HCT116 (cell line): Measurements from ENCODE around the gene MYO10. TPM values are rescaled to one million over a fixed set of nuclear protein-coding genes. Genes with fewer than 3 reads are reported as not detected.

Source experiments
- ATAC-seq: fragments of 200-7000 bp; cut with Tn5 transposase; 2 replicates; pipeline ENCODE4 v1.9.1; 2020; ENCODE audit warnings: mild to moderate bottlenecking, moderate library complexity
- BruUV-seq: library from RNA; stranded (reverse); fragments of 400-500 nt; replicated peaks from 2 replicates; lab custom pipeline; 2021; lab: Mats Ljungman, UMichigan
- CTCF ChIA-PET: fragments of 300-600 bp; sonication (Branson Sonifier 250); formaldehyde crosslinking; loops from one replicate; lab custom pipeline; 2021; ENCODE audit warnings: antibody characterized with exemption; lab: Charles Lee
- POLR2A ChIA-PET: fragments of 300-600, 350-600 bp; sonication (Branson Sonifier 250); formaldehyde crosslinking; loops from one replicate; lab custom pipeline; 2021; ENCODE audit warnings: antibody characterized with exemption; lab: Charles Lee
- RAD21 ChIA-PET, 2 experiments: fragments of 300-600 bp; sonication (Branson Sonifier 250); formaldehyde crosslinking; loops; one replicate each; lab custom pipeline; 2023; ENCODE audit warnings: low total read pairs in 2 of 2; ENCODE audit not compliant: uncharacterized antibody in 2 of 2, unreplicated experiment in 2 of 2, low non-redundant PET in 1 of 2; lab: Charles Lee
- DNase-seq: peaks from one replicate; pipeline ENCODE4 v3.0.0-alpha.2; 2010; ENCODE audit warnings: low read depth, low spot score
- H2AFZ ChIP-seq: fragments of 200-600 bp; shearing (Covaris generic), sonication (generic); 2 replicates; pipeline ENCODE4 v1.6.1; 2017; ENCODE audit warnings: low read depth, mixed run types, mixed read lengths, antibody characterized with exemption, low read length; ENCODE audit not compliant: poor library complexity, severe bottlenecking
- H3K27ac ChIP-seq: 2 replicates; pipeline ENCODE4 v1.5.1; 2012; ENCODE audit warnings: low read depth, low read length
- H3K27me3 ChIP-seq: fragments of 200-600 bp; sonication (generic); 2 replicates; pipeline ENCODE4 v1.6.1; 2016; ENCODE audit warnings: mixed run types, low read length, mixed read lengths; ENCODE audit not compliant: insufficient read depth
- H3K36me3 ChIP-seq, 2 experiments: fragments of 200-500 bp in 1 of 2; fragments of 200-600 bp in 1 of 2; sonication (Bioruptor generic) in 1 of 2; sonication (generic) in 1 of 2; 2 replicates each; pipeline versions ENCODE4 v1.5.1 to v1.6.1; 2014 to 2016; ENCODE audit warnings: low read length in 2 of 2, inconsistent platforms in 1 of 2, mixed read lengths in 1 of 2, mixed run types in 1 of 2; ENCODE audit not compliant: insufficient read depth in 2 of 2, control insufficient read depth in 1 of 2
- H3K4me1 ChIP-seq, 2 experiments: fragments of 200-600 bp in 1 of 2; sonication (generic) in 1 of 2; 2 replicates each; pipeline versions ENCODE4 v1.5.1 to v1.6.1; 2012 to 2017; ENCODE audit warnings: low read length in 2 of 2, inconsistent platforms in 1 of 2, mild to moderate bottlenecking in 1 of 2, mixed read lengths in 1 of 2, mixed run types in 1 of 2, moderate library complexity in 1 of 2; ENCODE audit not compliant: insufficient read depth in 2 of 2, control insufficient read depth in 1 of 2
- H3K4me2 ChIP-seq: fragments of 200-600 bp; sonication (generic); 2 replicates; pipeline ENCODE4 v1.6.1; 2017; ENCODE audit warnings: mixed run types, low read length, mixed read lengths
- H3K4me3 ChIP-seq, 2 experiments: fragments of 200-600 bp in 1 of 2; sonication (generic) in 1 of 2; replicated peaks in 1 of 2; 2 replicates each; pipeline ENCODE4 v1.5.1; 2011 to 2016; ENCODE audit warnings: low read length in 2 of 2, control low read depth in 1 of 2, low read depth in 1 of 2, mild to moderate bottlenecking in 1 of 2, mixed read lengths in 1 of 2, mixed run types in 1 of 2
- H3K79me2 ChIP-seq: fragments of 200-600 bp; sonication (generic); 2 replicates; pipeline ENCODE4 v1.6.1; 2017; ENCODE audit warnings: mild to moderate bottlenecking, mixed run types, low read length, moderate library complexity, mixed read lengths; ENCODE audit not compliant: insufficient read depth
- H3K9ac ChIP-seq: fragments of 200-600 bp; sonication (generic); 2 replicates; pipeline ENCODE4 v1.6.1; 2016; ENCODE audit warnings: low read length, mixed read lengths
- H3K9me2 ChIP-seq: fragments of 200-600 bp; sonication (generic), shearing (Covaris generic); 2 replicates; pipeline ENCODE4 v1.6.1; 2017; ENCODE audit warnings: mixed run types, mild to moderate bottlenecking, moderate library complexity; ENCODE audit not compliant: insufficient read depth
- H3K9me3 ChIP-seq, 2 experiments: fragments of 200-500 bp in 1 of 2; fragments of 200-600 bp in 1 of 2; sonication (Bioruptor generic) in 1 of 2; sonication (generic) in 1 of 2; 2 replicates each; pipeline ENCODE4 v1.6.1; 2014 to 2017; ENCODE audit warnings: low read length in 2 of 2, mixed read lengths in 2 of 2, inconsistent platforms in 1 of 2, low read depth in 1 of 2, mild to moderate bottlenecking in 1 of 2, mixed run types in 1 of 2, moderate library complexity in 1 of 2; ENCODE audit not compliant: control insufficient read depth in 1 of 2, insufficient read depth in 1 of 2
- H4K20me1 ChIP-seq: fragments of 200-600 bp; sonication (generic), shearing (Covaris generic); 2 replicates; pipeline ENCODE4 v1.6.1; 2017; ENCODE audit warnings: mixed run types, mild to moderate bottlenecking, moderate library complexity; ENCODE audit not compliant: insufficient read depth
- ATF3 ChIP-seq: IDR thresholded peaks from 2 replicates; pipeline ENCODE4 v1.6.1; 2012
- CBX3 ChIP-seq: IDR thresholded peaks from 2 replicates; pipeline ENCODE4 v1.6.1; 2012; ENCODE audit warnings: low read depth
- CEBPB ChIP-seq: IDR thresholded peaks from 2 replicates; pipeline ENCODE4 v1.6.1; 2012; ENCODE audit warnings: low read depth
- CTCF ChIP-seq, 3 experiments: fragments of 200-600 bp in 1 of 3; sonication (generic) in 1 of 3; IDR thresholded peaks in 2 of 3; conservative IDR thresholded peaks in 1 of 3; 2 replicates each; pipeline ENCODE4 v1.5.1; 2012 to 2017; ENCODE audit warnings: low read depth in 2 of 3, low read length in 2 of 3, antibody characterized with exemption in 1 of 3, borderline replicate concordance in 1 of 3, control low read depth in 1 of 3, mild to moderate bottlenecking in 1 of 3, mixed read lengths in 1 of 3, mixed run types in 1 of 3, moderate library complexity in 1 of 3; ENCODE audit not compliant: insufficient read depth in 1 of 3
- EZH2phosphoT487 ChIP-seq: fragments of 200-600 bp; IDR thresholded peaks from 2 replicates; pipeline ENCODE4 v1.6.1; 2018; ENCODE audit warnings: antibody characterized with exemption, borderline replicate concordance
- FOSL1 ChIP-seq: IDR thresholded peaks from 2 replicates; pipeline ENCODE4 v1.6.1; 2012; ENCODE audit warnings: low read depth
- JUND ChIP-seq: IDR thresholded peaks from 2 replicates; pipeline ENCODE4 v1.6.1; 2012
- POLR2A ChIP-seq: IDR thresholded peaks from 2 replicates; pipeline ENCODE4 v1.7.0; 2011; ENCODE audit warnings: borderline replicate concordance; ENCODE audit not compliant: insufficient read depth, insufficient read length; ENCODE audit errors: extremely low read depth
- POLR2AphosphoS5 ChIP-seq: IDR thresholded peaks from 2 replicates; pipeline ENCODE4 v1.6.1; 2011; ENCODE audit warnings: mild to moderate bottlenecking, low read depth, low read length, moderate library complexity
- REST ChIP-seq: IDR thresholded peaks from 2 replicates; pipeline ENCODE4 v1.6.1; 2012; ENCODE audit warnings: low read depth
- SIN3A ChIP-seq: IDR thresholded peaks from 2 replicates; pipeline ENCODE4 v1.6.1; 2012; ENCODE audit warnings: low read depth
- SRF ChIP-seq: IDR thresholded peaks from 2 replicates; pipeline ENCODE4 v1.6.1; 2012; ENCODE audit warnings: low read depth
- YY1 ChIP-seq: IDR thresholded peaks from 2 replicates; pipeline ENCODE4 v1.6.1; 2011; ENCODE audit warnings: low read length, low read depth, moderate library complexity, mild to moderate bottlenecking; ENCODE audit not compliant: insufficient replicate concordance; ENCODE audit errors: extremely low read depth
- intact Hi-C: fragments of 100-400 bp; cut with micrococcal nuclease; formaldehyde crosslinking; loops from 2 replicates; pipeline ENCODE4 v1.10.0; 2022
- total RNA-seq: library from RNA; stranded (reverse); gene quantifications from one replicate; pipeline ENCODE4 v1.2.1, GENCODE V29; 2021; ENCODE audit not compliant: unreplicated experiment

MYO10 gene
- total RNA-seq, 1 experiment from 2014 or later: 34.9 TPM

- TF ChIP-seq ATF3 (no peak), CBX3 (no peak)
- CTCF ChIA-PET: no interaction called here
- H3K27ac ChIP-seq: no peak overlapping the region
These were observed 17.0 kb upstream of the MYO10 start for GRCh38 chr5:16952968-16953671.

GRCh38 chr5:16946725-16947124 is 10.6 kb upstream of the MYO10 start:
- ATAC-seq: no peak
- H3K9ac ChIP-seq: no peak overlapping the region
- POLR2A ChIA-PET: no interaction called here
- CTCF ChIA-PET: no interaction called here
- intact Hi-C loops: no loop called here
- no peaks in the 10 kb centered on the region for H3K9me2 ChIP-seq
- no peak overlapping the region for H3K4me2 ChIP-seq
- no peaks in the 10 kb centered on the region for H3K27me3 ChIP-seq
- no peak overlapping the region for H2AFZ ChIP-seq
- no TSS peak for BruUV-seq
- H4K20me1 ChIP-seq: no peaks in the 10 kb centered on the region
- H3K79me2 ChIP-seq: no peaks in the 10 kb centered on the region
- H3K27ac ChIP-seq: no peak overlapping the region
- H3K9me3 ChIP-seq: peaks cover 4% of the 10 kb centered on the region in 2 experiments; a peak in 2 of 4 replicates
- no peak overlapping the region for H3K4me3 ChIP-seq
- no peak for DNase-seq
- H3K4me1 ChIP-seq: no peaks in the 10 kb centered on the region
- RAD21 ChIA-PET: no interaction called here
- no peaks in the 10 kb centered on the region for H3K36me3 ChIP-seq
- TF ChIP-seq YY1 (no peak), SRF (no peak), SIN3A (no peak), POLR2A (no peak), FOSL1 (no peak), JUND (no peak), EZH2phosphoT487 (no peak), CTCF (IDR thresholded peaks at IDR 0.05 in 2 of 3, conservative IDR thresholded peaks at IDR 0.05 in 1 of 3; ENCODE audit: borderline replicate concordance in 1 of 3, insufficient read depth in 1 of 3, low read depth in 2 of 3, low read length in 2 of 3) (no peak), REST (no peak), ATF3 (no peak), CEBPB (no peak), POLR2AphosphoS5 (no peak)

More at GRCh38 chr5:16952968-16953671, 17.0 kb upstream of the MYO10 start:
- Histone ChIP-seq H3K9me3 (no peaks in the 10 kb centered on the region), H3K9ac (no peak overlapping the region), H2AFZ (no peak overlapping the region), H4K20me1 (no peaks in the 10 kb centered on the region), H3K4me1 (no peaks in the 10 kb centered on the region; a peak in 1 of 4 replicates), H3K4me2 (no peak overlapping the region), H3K4me3 (no peak overlapping the region), H3K36me3 (no peaks in the 10 kb centered on the region), H3K27me3 (no peaks in the 10 kb centered on the region), H3K9me2 (no peaks in the 10 kb centered on the region), H3K79me2 (no peaks in the 10 kb centered on the region)
- DNase-seq (no peak), ATAC-seq (no peak)
- POLR2A ChIA-PET: no interaction called here
- BruUV-seq: no TSS peak
- intact Hi-C loops: no loop called here
- RAD21 ChIA-PET: interaction anchor here in 1 of 2 experiments (0.7 kb wide), 1 partner anchor 122 kb away, joined by 4 read pairs; no protein-coding TSS in a partner anchor
